Body of pancreas (tissue), 4 donors: ENCODE measurements around the gene ARMC6. TPM values are rescaled to one million over a fixed set of nuclear protein-coding genes. Genes with fewer than 3 reads are reported as not detected.

ENCODE experiments used
- ATAC-seq: fragments of 150-250 bp; one replicate; pipeline ENCODE4 v1.9.1; 2016
- DNase-seq, 4 donors: peaks; one replicate each; pipeline ENCODE4 v3.0.0-alpha.2; 2019
- H3K27ac ChIP-seq, 4 donors: fragments of 200-600 bp; sonication (generic); 1 replicate in 3 of 4; 2 replicates in 1 of 4; pipeline versions ENCODE4 v1.5.1 to v1.6.1; 2016 to 2019; ENCODE audit warnings: mild to moderate bottlenecking in 1 of 4, mixed read lengths in 1 of 4, moderate library complexity in 1 of 4
- H3K27me3 ChIP-seq, 2 donors: fragments of 200-600 bp; sonication (generic); one replicate each; pipeline ENCODE4 v1.6.0; 2016; ENCODE audit warnings: mild to moderate bottlenecking in 1 of 2
- H3K36me3 ChIP-seq, 2 donors: fragments of 200-600 bp; sonication (generic); replicated peaks in 1 of 2; 2 replicates each; pipeline ENCODE4 v1.5.1; 2016; ENCODE audit warnings: low read depth in 2 of 2; ENCODE audit not compliant: insufficient read depth in 1 of 2
- H3K4me1 ChIP-seq: fragments of 200-600 bp; sonication (generic); one replicate; pipeline ENCODE4 v1.6.0; 2016
- H3K4me3 ChIP-seq, 2 donors: fragments of 200-600 bp; sonication (generic); 1 replicate in 1 of 2; 2 replicates in 1 of 2; pipeline ENCODE4 v1.5.1; 2016 to 2019
- H3K9me3 ChIP-seq, 3 donors: fragments of 200-600 bp; sonication (generic); 1 replicate in 2 of 3; 2 replicates in 1 of 3; pipeline ENCODE4 v1.5.1; 2016
- CTCF ChIP-seq, 7 experiments: fragments of 450-650 bp in 4 of 7; fragments of 200-600 bp in 3 of 7; sonication (generic) in 3 of 7; IDR thresholded peaks; one replicate each; pipeline ENCODE4 v1.5.1; 2016 to 2019; ENCODE audit warnings: antibody characterized with exemption in 7 of 7
- POLR2A ChIP-seq, 3 donors: fragments of 450-650 bp; IDR thresholded peaks; one replicate each; pipeline ENCODE4 v1.6.1; 2016; ENCODE audit warnings: antibody characterized with exemption in 3 of 3, mild to moderate bottlenecking in 2 of 3
- WGBS, 2 donors: methylation state at CpG; one replicate each; pipeline ENCODE4 v1.1.5; 2017; 5-methylcytosine and 5-hydroxymethylcytosine counted together
- intact Hi-C: fragments of 100-400 bp; cut with DNase I; formaldehyde crosslinking; loops from one replicate; pipeline ENCODE4 v1.15.1; 2023
- total RNA-seq, 2 donors: library from RNA; depleted of rRNA; stranded (reverse); fragments of >200 nt; gene quantifications; one replicate each; pipeline ENCODE4 v1.1.0, GENCODE V29; 2016

The ARMC6 gene
- total RNA-seq, 2 donors from 2014 or later: 15.6 to 27.7 TPM

GRCh38 chr19:18989316-18989715 is 44.1 kb upstream of the ARMC6 start:
- H3K4me1 ChIP-seq: no peaks in the 10 kb centered on the region
- DNase-seq: no peak
- no peak overlapping the region for H3K27ac ChIP-seq
- no peak overlapping the region for H3K4me3 ChIP-seq
- WGBS, 2 donors: 60 to 66% methylated on average over 9 to 10 of the region's 10 CpGs
- peaks cover 0 to 5% of the 10 kb centered on the region in 2 donors for H3K36me3 ChIP-seq
- TF ChIP-seq CTCF (IDR thresholded peaks at IDR 0.05): no peak
- H3K9me3 ChIP-seq: no peaks in the 10 kb centered on the region
- ATAC-seq: no peak
- intact Hi-C loops: no loop called here
- H3K27me3 ChIP-seq: no peaks in the 10 kb centered on the region

DNA sequence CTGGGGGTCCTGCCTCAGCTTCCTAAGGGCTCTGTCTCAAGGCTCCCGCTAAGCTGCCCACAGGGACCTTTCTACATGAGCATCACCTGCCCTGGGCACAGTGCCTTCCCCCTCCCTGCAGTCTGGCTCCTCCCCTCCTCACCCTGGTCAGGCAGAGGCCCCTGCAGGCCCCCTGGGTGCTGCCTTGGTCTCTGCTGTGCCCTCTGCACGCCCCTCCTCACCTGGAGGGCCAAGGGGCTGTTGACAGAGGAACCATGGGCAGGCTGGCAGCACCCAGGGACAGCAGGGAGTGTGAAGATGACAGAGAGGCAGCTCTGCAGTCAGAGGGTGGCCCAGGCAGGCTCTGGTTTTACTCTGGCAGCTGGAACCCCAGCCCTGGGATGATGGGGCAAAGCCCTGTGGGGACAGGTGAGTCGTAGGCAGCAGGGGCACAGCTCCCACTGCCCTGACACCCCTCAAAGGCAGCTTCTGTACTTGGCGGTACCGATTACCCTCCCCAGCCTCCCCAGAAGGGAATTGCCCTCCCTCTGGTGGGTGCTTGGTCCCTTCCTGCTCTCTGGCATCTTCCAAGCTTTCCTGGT is 43.2 kb upstream of the ARMC6 start:
- no peak overlapping the region for H3K27ac ChIP-seq
- no peak for ATAC-seq
- H3K27me3 ChIP-seq: no peaks in the 10 kb centered on the region
- H3K9me3 ChIP-seq: no peaks in the 10 kb centered on the region
- DNase-seq: no peak
- no peak for TF ChIP-seq CTCF (IDR thresholded peaks at IDR 0.05)
- intact Hi-C loops: no loop called here
- WGBS, 2 donors: 65 to 82% methylated on average over 2 to 5 of the region's 5 CpGs
- no peak overlapping the region for H3K4me3 ChIP-seq
- peaks cover 0 to 7% of the 10 kb centered on the region in 2 donors for H3K36me3 ChIP-seq
- no peaks in the 10 kb centered on the region for H3K4me1 ChIP-seq

GRCh38 chr19:18991006-18991405 is 42.4 kb upstream of the ARMC6 start:
- DNase-seq (no peak), ATAC-seq (no peak)
- no peaks in the 10 kb centered on the region for H3K9me3 ChIP-seq
- H3K4me1 ChIP-seq: no peaks in the 10 kb centered on the region
- 76 to 84% methylated on average over 9 to 16 of the region's 16 CpGs for WGBS, 2 donors
- no peak overlapping the region for H3K4me3 ChIP-seq
- H3K27ac ChIP-seq: no peak overlapping the region
- no peaks in the 10 kb centered on the region for H3K27me3 ChIP-seq
- H3K36me3 ChIP-seq: peaks cover 0 to 7% of the 10 kb centered on the region in 2 donors
- TF ChIP-seq CTCF (IDR thresholded peaks at IDR 0.05) (no peak), POLR2A (IDR thresholded peaks at IDR 0.05) (no peak)
- intact Hi-C loops: no loop called here

DNA sequence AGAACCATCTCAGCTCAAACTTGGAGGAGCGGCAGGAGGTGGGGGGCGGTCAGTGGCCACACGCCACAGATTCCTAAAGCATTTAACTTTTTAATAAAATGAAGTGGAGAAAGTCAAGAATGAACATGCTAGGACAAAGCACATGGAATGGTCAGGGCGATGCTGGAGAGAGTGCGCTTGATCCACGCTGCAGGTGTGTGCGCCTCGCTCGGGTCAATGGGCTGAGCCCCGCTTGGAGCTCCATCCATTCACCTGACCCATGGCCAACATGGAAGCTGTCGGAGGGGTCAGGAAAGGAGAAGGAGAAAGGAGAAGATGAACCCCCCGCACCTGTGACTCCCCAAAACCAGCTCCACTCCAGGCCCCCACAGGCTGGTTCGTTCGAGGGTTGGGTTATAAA is 41.9 kb upstream of the ARMC6 start:
- Histone ChIP-seq H3K9me3 (no peaks in the 10 kb centered on the region), H3K4me3 (no peak overlapping the region), H3K27me3 (no peaks in the 10 kb centered on the region), H3K36me3 (peaks cover 0 to 7% of the 10 kb centered on the region in 2 donors), H3K4me1 (no peaks in the 10 kb centered on the region), H3K27ac (no peak overlapping the region)
- DNase-seq (no peak), ATAC-seq (no peak)
- no peak for TF ChIP-seq CTCF (IDR thresholded peaks at IDR 0.05)
- no peak for TF ChIP-seq POLR2A (IDR thresholded peaks at IDR 0.05)
- WGBS, 2 donors: 97 to 98% methylated on average over 9 to 14 of the region's 14 CpGs
- intact Hi-C loops: no loop called here

DNA sequence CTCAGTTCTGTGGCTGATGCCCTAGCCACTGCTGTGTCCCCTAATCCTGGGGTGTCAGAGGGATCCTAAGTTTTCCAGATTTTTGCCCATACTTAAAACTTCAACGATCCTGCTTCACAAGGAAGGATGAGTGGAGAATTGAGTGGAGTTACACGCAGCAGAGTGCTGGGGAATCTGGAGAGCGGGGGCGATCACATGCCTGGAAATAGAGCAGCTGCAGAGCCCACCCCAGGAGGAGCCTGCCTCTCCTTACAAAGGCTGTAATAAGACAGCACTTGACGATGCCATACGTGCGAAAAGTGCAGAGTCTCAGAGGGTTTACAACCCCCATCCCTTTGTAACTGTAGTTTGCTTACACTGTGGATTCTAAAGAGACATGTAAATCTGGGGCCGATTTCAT is 40.7 kb upstream of the ARMC6 start:
- intact Hi-C loops: no loop called here
- no peak for ATAC-seq
- Histone ChIP-seq H3K9me3 (no peaks in the 10 kb centered on the region), H3K4me3 (no peak overlapping the region), H3K27ac (no peak overlapping the region), H3K36me3 (peaks cover 0 to 7% of the 10 kb centered on the region in 2 donors), H3K27me3 (no peaks in the 10 kb centered on the region), H3K4me1 (no peaks in the 10 kb centered on the region)
- WGBS, 2 donors: 89 to 96% methylated on average over 8 of the region's 8 CpGs
- TF ChIP-seq POLR2A (IDR thresholded peaks at IDR 0.05): no peak
- no peak for TF ChIP-seq CTCF (IDR thresholded peaks at IDR 0.05)
- no peak for DNase-seq
